22Rv1 (cell line): ENCODE measurements around the gene KCNH5.

Experiments
- CTCF ChIP-seq: fragments of 450-650 bp; IDR thresholded peaks from 2 replicates; pipeline ENCODE4 v1.5.1; 2017; ENCODE audit warnings: mild to moderate bottlenecking
- ZFX ChIP-seq: fragments of 450-650 bp; IDR thresholded peaks from 2 replicates; pipeline ENCODE4 v1.6.1; 2017; ENCODE audit warnings: antibody characterized with exemption, borderline replicate concordance

DNA sequence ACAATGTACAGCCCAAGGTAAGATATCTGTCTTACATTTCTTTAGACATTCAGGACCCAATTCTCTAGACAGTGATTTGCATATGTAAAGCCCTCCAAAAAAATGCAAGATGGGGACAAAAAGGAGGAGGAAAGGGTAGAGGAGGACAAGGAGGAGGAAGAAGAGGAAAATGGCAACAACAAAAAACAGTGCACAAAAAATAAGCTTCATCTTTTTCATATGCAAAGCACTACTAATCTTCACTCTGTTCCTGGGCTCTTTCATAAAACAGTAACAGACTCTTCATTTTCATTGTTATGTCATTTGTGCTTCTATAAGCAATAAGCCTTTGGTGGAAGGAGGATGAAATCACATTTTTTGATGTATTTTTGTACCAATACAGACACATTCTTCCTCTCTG, 61.4 kb downstream of the KCNH5 start:
- TF ChIP-seq CTCF (no peak), ZFX (no peak)
